OCI-LY1 (cell line): ENCODE data around the gene UVSSA.

Experiments used
- EZH2 ChIP-seq: fragments of 200-600 bp; sonication (generic), shearing (Covaris generic); IDR thresholded peaks from 2 replicates; pipeline ENCODE4 v1.8.0; 2017; ENCODE audit warnings: borderline replicate concordance, mixed run types, mild to moderate bottlenecking, antibody characterized with exemption, low read length, moderate library complexity, mixed read lengths
- TF ChIP-seq, protein P1 (sequence below): fragments of 200-600 bp; sonication (generic), shearing (Covaris generic); IDR thresholded peaks from 2 replicates; pipeline ENCODE4 v1.5.1; 2017; ENCODE audit warnings: mild to moderate bottlenecking, antibody characterized with exemption, low read length, moderate library complexity, mixed read lengths

DNA sequence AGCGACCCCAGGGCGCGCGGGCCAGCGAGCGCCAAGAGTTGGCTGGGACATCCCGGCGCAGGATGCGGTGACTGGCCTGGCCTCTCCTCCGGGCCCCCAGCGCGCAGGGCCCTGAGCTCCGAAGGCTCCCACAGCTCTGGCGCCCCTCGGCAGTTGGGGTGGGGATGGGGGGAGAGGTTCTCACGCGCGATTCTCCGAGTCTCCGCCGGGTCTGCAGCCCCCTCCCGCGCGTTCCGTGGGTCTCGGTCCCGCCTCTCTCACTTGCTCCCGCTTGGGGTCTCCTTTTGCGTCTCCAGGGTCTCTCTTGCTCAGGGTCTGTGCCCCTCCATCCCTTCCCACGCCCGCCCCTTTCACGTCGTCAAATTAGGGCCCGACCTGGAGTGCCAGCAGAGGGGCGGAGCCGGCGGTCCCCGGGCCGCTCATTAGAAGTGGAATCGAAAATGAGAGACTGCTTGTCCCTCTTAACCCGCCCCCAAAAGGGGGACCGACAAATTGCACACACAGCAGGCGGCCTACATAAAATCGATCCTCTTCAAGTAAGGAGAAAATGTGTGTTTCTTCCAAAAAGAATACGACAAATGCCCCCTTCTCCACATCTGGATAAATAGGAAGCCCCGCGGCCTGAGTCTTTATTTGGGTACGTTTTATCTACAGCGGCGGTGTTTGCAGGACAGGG, 60.1 kb downstream of the UVSSA start:
- TF ChIP-seq, protein P1, sequence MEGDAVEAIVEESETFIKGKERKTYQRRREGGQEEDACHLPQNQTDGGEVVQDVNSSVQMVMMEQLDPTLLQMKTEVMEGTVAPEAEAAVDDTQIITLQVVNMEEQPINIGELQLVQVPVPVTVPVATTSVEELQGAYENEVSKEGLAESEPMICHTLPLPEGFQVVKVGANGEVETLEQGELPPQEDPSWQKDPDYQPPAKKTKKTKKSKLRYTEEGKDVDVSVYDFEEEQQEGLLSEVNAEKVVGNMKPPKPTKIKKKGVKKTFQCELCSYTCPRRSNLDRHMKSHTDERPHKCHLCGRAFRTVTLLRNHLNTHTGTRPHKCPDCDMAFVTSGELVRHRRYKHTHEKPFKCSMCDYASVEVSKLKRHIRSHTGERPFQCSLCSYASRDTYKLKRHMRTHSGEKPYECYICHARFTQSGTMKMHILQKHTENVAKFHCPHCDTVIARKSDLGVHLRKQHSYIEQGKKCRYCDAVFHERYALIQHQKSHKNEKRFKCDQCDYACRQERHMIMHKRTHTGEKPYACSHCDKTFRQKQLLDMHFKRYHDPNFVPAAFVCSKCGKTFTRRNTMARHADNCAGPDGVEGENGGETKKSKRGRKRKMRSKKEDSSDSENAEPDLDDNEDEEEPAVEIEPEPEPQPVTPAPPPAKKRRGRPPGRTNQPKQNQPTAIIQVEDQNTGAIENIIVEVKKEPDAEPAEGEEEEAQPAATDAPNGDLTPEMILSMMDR = no peak
- TF ChIP-seq EZH2 = no peak
